ENCODE measurements around the gene NUAK1.

GRCh38 chr12:106171117-106171750 is 32.5 kb upstream of the NUAK1 start:
- TF ChIP-seq SMC3 (conservative IDR thresholded peaks at IDR 0.05; ENCODE audit: poor library complexity) (no peak), CTCF (IDR thresholded peaks at IDR 0.05; ENCODE audit: poor library complexity, severe bottlenecking) (no peak), TAF1 (IDR thresholded peaks at IDR 0.05; ENCODE audit: low read depth) (no peak), EP300 (conservative IDR thresholded peaks at IDR 0.05; ENCODE audit: poor library complexity, severe bottlenecking) (no peak), MXI1 (conservative IDR thresholded peaks at IDR 0.05; ENCODE audit: poor library complexity, severe bottlenecking) (no peak), POLR2AphosphoS5 (IDR thresholded peaks at IDR 0.05) (no peak)
